CD4-positive, alpha-beta T cell treated with Interferon alpha-2 for 1 hour (primary cell): ENCODE data around the gene ALKBH5.

Experiments
- DNase-seq, 2 donors: peaks; one replicate each; pipeline ENCODE4 v3.0.0-alpha.2; 2020 to 2022

ALKBH5 gene

DNA sequence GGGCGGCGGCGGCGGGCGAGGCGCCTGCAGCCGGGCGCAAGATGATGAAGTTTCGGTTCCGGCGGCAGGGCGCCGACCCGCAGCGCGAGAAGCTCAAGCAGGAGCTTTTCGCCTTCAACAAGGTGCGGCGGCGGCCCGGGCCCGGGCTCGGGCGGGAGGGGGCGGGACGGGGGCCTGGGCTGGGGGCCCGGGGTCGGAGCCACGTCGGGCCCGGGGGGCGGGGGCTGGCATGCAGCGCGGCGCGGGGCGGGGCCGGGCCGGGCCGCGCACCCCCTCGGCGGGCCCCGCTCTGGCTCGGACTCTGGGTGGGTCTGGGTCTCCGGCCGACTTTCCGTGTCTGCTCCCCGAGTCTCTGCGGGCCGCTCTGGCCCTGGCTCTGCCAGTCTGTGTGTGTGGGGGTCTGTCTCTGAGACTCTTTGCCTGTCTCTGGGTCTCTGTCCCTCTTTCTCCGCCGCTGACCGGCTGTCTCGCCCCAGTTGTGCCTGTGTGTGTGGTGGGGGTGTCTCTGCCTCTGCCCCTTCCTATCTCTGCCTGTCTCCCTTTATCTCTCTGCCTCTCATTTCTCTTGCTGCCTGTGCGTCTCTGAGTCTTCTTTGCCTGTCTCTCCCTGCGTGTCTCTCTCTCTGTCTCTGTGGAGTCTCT lies 42.1 kb downstream of the ALKBH5 start:
- DNase-seq = no peak

DNA sequence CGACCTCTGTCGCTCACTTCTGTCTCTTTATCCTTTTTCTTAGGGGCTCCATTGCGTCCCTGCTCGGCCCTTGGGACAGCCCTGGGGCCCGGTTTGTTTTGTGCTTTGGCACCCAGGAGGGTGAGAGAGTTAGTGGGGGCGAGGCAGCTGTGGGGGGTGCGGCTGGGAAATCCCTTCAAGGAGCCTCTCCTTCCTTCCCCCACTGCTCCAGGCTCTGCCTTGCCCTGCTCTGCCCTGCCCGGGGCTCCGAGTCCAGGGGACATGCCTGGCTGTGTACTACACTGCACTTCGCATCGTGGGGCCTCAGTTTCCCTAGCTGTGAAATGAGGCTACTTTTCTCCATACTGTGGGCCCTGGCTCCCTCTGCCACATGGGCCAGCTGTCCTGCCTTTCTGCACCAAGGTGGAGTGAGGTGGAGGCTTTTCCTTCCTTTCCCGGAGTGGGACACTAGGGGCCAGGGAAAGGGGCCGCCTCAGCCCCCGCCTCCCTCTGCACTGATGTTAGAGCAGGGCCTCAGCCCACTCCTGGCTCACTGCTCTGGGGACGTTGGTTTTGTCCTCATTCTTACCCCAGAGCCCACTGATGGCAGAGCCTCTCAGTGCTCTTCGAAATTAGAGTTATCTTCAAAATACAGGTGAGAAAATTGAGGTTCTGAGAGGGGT lies 42.8 kb downstream of the ALKBH5 start:
- no peak for DNase-seq

DNA sequence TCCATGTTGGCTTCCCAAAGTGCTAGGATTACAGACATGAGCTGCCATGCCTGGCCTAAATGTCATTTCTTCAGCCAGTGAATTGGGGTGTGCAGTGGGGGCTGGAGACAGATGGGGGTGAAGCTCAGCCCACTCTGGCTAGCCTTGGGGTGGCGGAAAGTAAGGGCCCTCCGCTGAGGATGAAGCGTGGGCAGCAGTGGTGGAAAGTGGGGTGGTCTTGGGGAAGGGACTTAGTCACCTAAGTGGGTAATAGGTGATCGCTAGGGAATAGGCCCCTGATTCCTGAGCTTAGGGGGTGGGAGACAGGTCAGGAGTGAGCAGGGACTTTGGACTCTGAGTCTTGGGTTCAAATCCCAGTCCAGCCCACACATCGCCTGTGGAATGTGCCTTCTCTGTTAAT lies 44.0 kb downstream of the ALKBH5 start:
- no peak for DNase-seq

DNA sequence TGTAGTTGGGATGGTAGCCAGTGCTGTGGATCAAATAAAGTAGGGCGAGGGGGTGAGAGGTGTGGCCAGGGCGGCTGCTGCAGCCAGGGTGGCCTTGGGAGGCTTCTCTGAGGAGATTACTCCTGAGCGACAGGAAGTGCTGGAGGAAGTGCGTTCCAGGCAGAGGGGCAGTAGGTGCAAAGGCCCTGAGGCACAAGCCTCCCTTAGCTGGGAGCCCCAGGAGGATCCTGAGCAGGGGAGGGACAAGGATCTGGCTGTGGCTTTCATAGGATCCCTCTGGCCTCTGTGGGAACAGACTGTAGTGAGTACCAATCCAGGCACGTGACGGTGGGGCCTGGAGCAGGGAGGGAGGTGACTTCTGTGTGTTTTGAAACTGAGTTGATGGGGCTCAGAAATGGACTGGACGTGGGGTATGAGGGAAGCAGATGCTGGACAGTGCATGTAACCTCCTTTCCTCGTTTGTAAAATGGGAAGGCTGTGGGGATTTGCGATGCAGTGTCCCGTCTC lies 44.6 kb downstream of the ALKBH5 start:
- DNase-seq = no peak

DNA sequence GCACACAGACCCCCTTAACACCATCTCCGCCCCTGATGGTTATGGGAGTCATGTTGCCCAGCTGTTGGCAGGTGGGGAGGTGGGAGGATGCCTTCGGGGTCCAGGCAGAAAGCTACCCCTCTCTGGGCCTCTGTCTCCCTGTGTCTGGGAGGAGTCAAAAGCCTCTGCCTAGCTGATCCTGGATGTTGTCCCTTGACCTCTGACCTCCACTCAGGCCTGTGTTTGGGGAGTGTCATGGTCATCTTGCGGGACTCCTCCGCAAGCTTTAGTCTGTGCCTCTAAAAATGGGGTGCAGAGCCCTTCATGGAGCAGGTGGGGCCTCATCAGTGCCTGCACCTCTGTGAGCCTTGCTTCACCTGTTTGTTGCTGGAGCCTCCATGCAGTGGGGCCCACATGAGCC lies 45.6 kb downstream of the ALKBH5 start:
- no peak for DNase-seq

DNA sequence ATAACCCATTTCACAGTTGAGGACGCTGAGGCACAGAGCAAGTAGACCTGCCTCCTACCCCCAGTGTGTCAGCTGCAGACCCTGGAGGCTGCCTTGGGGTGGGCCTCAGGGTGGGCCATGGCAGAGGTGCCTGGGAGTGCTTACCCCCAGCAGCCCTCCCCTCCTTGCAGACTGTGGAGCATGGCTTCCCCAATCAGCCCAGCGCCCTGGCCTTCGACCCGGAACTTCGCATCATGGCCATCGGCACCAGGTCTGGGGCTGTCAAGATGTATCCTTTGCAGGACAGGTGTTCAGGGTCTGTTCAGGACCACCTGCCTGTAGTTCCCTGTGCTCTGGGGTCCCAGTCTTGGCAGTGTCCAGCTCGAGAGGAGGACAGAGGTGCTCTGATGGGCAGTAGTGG lies 46.1 kb downstream of the ALKBH5 start:
- DNase-seq = no peak

DNA sequence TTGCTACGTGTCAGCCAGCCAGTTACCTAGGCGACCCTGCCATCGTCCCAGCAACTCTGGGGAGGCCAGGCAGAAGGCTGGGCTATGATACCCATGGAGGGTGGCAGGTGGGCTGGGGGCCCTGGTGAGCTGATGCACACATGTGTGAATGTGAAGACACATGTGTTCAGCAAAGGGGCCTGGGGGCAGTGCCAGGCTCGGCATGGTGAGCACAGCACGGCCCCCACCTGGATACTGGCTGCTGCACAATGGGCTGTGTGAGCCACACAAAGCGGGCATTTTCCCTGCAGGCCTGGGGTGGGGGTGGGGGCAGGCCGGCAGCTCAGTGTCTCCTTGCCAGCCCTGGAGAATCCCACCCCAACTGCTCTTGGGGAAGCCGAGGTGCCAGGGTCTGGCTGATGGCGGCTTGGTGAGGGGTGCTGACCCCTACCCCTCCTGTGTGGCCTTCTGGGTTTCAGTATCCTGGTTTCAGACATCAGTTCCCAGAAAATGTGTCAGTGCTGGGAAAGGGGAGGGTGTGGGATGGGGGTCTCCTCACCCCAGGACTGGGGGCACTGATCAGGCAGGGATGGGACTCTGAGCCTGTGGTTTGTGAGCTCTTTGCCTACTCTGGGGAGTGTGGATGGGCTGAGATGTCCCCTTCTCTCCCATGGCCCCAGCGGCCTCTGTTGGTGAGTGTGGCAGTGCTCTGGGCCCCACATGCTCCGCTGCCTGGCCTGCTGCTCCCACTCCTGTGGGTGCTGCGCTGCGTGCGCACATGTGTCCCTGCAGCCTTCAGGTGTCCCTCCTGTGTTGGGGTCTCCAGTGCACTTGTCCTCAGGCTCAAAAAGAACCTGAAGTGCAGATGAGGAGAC lies 46.9 kb downstream of the ALKBH5 start:
- no peak for DNase-seq

DNA sequence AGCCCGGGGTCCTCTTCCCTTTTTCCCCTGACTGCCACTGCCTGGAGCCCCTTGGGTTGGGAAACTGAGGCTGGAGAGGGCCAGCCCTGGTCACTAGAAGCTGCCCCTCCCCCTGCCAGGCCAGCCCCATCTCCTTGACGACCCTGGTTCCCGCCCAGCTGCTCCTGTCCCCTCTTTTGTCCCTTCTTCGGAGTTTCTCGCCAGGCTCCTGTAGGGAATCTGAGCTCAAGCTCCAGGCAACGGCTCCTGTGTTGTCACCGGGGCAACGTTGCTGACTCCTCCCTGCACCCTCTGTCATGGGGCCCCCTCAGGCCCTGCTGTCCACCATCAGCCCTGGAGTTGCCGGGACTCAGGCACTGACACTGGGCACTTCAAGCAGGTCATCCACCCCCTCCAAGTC lies 47.5 kb downstream of the ALKBH5 start:
- DNase-seq = no peak

DNA sequence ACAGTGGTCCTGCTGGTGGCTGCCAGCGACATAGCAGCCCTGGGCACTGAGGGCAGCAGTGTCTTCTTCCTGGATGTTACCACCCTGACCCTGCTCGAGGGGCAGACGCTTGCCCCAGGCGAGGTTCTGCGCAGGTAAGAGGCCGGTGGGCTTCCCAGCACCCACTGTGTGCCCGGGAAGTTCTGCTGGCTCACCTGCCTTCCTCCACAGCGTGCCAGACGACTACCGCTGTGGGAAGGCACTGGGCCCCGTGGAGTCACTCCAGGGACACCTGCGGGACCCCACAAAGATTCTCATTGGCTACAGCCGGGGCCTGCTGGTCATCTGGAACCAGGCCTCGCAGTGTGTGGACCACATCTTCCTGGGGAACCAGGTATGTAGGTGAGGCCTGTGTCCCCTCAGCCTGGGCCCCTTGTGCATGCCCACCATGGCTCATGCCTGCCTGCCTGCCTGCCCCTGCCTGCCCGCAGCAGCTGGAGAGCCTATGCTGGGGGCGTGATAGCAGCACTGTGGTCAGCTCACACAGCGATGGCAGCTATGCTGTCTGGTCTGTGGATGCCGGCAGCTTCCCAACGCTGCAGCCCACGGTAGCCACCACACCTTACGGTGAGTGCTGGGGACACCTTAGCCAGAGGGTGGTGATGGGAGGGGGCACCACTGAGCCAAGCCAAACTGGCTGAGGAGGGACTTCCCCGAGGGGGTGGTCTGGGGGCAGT lies 50.3 kb downstream of the ALKBH5 start:
- no peak for DNase-seq

DNA sequence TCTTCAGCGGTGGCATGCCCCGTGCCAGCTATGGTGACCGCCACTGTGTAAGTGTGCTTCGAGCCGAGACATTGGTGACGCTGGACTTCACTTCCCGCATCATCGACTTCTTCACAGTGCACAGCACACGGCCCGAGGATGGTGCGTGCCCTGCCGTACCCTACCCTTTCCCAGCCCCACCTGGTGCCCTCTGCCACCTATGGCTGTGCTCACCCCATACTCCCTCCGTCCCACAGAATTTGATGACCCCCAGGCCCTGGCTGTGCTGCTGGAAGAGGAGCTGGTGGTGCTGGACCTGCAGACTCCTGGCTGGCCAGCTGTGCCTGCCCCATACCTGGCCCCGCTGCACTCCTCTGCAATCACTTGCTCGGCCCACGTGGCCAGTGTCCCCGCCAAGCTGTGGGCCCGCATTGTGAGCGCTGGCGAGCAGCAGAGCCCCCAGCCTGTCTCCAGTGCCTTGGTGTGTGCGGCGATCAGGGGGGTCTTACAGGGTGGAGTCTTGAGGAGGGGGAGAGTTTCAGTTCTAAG lies 51.3 kb downstream of the ALKBH5 start:
- no peak for DNase-seq

DNA sequence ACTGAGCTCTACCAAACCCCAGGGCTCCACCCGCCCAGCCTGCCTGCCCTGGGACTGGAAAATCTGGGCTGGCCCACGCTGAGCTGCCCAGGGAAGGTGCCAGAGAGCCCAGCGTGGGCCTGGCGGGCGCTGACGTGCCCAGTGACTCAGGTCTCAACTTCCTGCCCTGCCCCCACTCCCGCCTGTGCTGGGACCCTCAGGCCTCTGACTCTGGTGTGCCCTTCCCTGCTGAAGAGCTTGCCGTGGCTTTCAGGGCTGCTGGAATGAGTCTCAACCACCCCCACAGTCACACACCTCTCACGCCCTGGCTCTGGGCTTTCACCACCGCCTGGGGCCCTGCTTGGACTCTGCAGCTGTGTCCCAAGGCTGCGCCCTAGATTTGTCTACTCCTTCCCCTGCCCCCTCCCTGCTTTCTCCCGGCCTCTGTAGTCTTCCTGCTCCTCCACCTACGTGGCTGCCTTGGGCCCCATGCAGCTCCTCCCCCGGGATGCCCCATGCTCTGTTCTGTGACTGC lies 52.2 kb downstream of the ALKBH5 start:
- DNase-seq = no peak

DNA sequence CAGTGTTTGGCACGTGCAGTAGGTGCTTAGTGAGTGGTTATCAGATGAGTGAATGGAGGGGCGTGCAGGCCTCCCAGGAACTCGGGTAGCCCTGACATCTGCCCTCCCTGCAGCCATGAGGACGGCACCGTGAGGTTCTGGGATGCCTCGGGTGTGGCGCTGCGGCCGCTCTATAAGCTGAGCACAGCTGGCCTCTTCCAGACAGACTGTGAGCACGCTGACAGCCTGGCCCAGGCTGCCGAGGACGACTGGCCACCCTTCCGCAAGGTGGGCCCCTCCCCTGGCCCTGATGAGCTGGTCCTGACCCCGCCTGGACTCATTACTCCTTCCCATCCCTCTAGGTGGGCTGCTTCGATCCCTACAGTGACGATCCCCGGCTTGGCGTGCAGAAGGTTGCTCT lies 52.9 kb downstream of the ALKBH5 start:
- DNase-seq = no peak

DNA sequence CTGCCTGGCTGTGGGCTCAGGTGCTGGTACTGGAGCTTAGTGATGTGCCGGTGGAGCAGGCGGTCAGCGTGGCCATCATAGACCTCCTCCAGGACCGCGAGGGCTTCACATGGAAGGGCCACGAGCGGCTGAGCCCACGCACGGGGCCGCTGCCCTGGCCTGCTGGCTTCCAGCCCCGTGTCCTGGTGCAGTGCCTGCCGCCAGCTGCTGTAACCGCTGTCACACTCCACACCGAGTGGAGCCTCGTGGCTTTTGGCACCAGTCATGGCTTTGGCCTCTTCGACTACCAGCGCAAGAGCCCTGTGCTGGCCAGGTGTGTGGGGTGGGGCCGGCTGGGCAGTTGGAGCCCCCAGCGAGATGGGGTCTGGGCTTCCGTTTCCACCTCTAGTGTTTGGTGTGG lies 53.8 kb downstream of the ALKBH5 start:
- no peak for DNase-seq

DNA sequence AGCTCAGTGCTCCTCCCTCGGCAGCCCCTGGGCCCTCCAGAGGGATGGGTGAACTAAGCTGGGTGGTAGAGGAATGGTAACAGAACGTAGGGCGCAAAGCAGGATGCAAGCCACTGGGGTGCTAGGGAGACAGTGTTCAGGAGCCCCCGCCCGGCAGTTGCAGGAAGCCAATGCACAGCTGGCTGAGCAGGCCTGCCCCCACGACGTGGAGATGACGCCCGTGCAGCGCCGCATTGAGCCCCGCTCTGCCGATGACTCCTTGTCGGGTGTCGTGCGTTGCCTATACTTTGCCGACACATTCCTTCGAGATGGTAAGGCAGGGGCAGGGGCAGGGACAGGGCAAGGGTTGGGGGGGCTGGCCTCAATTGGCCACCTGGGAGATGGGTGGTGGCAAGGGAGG lies 54.7 kb downstream of the ALKBH5 start:
- no peak for DNase-seq

DNA sequence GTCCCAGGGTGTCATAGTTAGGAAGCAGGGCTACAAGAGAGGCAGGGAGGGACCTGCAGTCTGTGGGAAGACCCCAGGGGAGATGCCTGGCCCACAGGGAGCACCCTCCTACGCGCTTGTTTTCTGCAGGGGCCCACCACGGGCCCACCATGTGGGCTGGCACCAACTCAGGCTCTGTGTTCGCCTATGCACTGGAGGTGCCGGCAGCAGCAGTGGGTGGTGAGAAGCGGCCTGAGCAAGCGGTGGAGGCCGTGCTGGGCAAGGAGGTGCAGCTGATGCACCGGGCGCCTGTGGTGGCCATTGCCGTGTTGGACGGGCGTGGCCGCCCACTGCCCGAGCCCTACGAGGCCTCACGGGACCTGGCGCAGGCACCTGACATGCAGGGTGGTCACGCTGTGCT lies 56.8 kb downstream of the ALKBH5 start:
- DNase-seq = no peak

DNA sequence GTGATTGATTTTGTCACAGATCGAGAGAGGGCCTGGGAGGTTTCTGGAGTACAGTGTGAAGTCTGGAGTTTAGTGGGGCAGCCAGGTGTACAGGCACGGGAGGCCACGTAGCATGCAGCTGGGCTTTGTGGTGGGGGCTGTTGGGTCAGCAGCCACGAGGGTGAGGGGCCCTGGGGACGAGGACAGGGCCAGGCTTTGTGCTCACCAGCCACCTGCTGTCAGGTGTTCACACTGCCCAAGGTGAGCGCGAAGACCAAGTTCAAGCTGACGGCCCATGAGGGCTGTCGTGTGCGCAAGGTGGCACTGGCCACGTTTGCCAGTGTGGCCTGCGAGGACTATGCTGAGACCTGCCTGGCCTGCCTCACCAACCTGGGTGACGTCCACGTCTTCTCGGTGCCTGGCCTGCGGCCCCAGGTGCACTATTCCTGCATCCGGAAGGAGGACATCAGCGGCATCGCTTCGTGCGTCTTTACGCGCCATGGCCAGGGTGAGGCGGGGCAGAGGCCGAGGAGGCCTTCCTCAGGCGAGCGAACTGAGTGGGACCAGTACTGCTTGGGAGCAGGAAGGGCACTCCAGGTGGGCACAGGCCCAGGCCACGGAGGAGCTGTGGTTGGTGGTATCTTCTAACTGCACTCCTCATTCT lies 57.7 kb downstream of the ALKBH5 start:
- no peak for DNase-seq

DNA sequence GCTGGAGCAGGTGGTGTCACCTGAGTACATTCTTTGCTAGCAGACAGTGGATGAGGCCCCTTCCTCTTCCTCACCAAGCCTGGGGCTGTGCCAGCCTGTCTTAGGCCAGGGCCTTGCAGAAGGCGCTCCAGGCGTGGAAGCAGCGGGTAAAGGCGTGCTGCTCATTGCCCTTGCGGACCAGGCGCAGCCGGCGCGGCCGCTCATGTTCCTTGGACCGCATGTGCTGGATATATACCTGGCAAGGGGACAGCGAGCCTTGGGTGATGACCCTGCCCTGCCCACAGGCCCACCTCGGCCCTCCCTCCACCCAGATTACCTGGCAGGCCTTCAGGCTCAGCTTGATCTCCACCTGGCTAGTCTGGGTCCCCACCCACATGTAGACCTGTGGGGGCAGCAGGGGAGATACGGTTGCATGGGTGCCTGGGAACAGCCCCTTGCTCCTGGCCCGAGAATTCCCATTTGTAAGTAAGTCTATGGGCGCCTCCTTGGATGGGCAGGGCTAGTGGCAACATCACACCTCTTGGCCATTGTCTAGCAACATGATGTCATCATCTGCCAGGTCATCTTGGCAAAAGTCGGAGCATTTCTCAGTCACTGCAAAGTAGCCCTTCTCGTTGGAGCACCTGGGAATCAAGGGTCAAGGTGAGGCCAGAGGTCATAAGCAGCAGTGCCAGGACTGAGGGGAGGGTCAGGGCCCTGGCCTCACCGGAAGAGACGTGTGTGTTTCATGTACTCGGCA lies 61.6 kb downstream of the ALKBH5 start:
- DNase-seq = no peak

DNA sequence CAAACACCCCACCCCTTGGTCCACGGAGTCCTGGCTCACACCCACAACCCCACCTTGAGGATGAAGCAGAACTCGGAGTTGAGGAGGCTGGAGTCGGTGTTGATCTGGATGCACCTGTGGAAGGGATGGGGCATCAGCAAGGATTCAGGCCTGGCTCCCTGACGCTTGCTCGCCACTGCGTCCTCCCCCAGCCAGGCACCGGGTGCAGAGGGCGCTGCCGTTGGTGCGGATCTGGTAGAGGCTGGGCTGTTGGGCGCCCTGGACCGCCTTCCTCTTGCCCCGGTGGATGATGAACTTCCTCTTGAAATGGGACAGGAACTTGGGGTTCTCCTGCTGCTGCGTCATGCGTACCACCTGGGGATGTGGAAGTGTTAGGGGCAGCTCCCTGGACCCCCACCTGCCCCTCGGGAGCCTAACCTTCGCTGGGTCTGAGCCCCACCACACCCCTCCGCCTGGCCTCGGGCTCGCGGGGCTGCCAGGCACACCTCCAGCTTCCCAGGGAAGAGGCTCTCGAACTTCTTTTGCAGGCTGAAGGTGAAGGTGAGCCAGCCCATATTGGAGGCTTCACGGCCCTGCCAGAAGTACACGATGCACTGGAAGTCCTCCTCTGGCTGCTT lies 62.6 kb downstream of the ALKBH5 start:
- no peak for DNase-seq

DNA sequence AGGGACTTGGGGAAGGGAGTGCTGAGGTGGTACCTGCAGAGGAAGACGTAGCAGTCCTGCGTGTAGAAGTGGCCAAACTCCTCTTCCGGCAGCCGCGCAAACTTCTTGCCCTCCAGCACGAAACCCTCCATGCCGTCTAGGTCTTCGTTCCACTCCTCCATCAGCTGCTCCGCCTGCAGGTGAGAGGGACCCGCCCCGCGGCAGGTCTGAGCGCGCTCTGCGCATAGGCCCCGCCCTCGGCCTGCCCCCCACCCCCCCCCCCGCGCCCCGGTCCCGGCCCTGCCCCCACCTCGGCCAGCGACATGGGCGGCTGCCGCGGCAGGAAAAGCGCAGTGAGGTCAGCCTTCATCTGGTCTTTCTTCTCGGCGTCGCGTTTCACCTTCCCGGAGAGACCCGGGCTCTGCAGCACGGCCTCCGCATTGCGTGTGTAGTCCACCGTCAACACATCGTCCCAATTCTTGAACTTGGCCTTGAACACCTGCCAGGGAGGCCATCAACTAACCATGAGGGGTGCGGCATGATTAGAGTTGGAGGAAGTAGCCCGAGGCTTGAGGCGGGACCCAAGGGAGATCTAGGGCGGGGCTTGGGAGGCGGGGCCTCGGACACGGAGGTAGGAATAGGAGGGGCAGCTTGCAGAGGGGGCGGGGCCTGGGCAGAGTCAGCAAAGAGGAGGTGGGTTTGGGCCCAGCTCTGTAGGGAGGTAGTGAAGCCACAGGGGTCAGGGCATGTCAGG lies 63.4 kb downstream of the ALKBH5 start:
- DNase-seq = peak; percentile 28 to 47

DNA sequence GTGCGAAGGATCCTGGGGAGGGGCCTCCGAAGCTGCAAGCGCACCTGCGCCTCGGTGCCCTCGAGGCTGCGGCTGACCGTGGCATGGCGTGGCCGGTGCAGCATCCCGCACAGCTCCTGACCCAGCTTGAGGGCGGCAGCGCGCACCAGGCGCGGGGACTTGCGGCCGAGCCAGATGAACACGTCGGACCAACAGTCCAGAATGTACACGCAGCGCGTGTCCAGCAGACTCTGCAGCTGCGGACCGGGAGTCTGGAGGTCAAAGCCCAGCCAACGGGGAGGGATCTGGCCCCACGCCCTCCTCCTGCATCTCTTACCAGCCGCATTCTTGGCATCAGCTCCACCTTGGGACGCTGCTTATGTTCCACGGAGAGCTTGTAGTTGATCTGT lies 64.0 kb downstream of the ALKBH5 start:
- no peak for DNase-seq
